ENCODE data around the gene ETV5.

The ETV5 gene

DNA sequence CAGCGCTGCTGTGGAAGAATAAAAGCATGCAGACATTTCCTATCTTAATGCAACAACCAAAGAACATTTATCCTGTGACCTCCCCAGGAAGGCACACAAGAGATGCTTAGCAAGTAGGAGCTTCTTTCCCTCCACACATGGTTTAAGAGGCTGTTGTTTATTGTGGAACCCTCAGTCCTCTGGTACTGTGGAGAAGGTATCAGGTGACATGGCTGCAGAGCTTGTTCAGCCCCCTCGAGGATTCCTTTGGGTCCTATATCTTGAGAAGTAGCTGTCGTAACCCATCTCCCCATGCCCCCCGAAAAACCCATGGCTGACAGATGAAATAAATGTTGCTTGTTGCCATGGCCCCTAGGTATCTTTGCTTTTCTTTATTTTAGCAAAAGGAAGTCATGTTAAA is 20.3 kb upstream of the ETV5 start:
- no peaks in the 10 kb centered on the region for H3K4me1 ChIP-seq (ENCODE audit: control insufficient read depth, low read depth, low read length)
- no peak overlapping the region for H3K4ac ChIP-seq (ENCODE audit: low read depth, low read length)
- no peak for DNase-seq
- no peak overlapping the region for H3K23ac ChIP-seq (ENCODE audit: low read length)
- no peak overlapping the region for H3K4me3 ChIP-seq (ENCODE audit: low read length)
- no peak overlapping the region for H4K8ac ChIP-seq (ENCODE audit: low read depth, low read length)
- WGBS (ENCODE audit: extremely low coverage, insufficient coverage, low lambda C conversion rate), result no CpG with 5 or more reads among the region's 4 CpGs
- no peak overlapping the region for H3K9ac ChIP-seq (ENCODE audit: low read length)
- H2AK5ac ChIP-seq (ENCODE audit: low read length), result no peak overlapping the region
- no peaks in the 10 kb centered on the region for H3K36me3 ChIP-seq (ENCODE audit: control insufficient read depth, insufficient read depth, low read length)
- no peak overlapping the region for H2BK120ac ChIP-seq (ENCODE audit: low read depth, low read length)
- no peaks in the 10 kb centered on the region for H3K79me1 ChIP-seq (ENCODE audit: low read length)
- H3K27me3 ChIP-seq (ENCODE audit: insufficient read depth, low read length, poor library complexity), result no peaks in the 10 kb centered on the region
- no peak overlapping the region for H2BK15ac ChIP-seq (replicated peaks; ENCODE audit: low read depth)
- H4K5ac ChIP-seq (ENCODE audit: low read length), result no peak overlapping the region
- no peak overlapping the region for H2BK5ac ChIP-seq (ENCODE audit: low read length)
- no peaks in the 10 kb centered on the region for H3K79me2 ChIP-seq (ENCODE audit: control insufficient read depth, insufficient read depth, low read length)
- no peak overlapping the region for H3K4me2 ChIP-seq (ENCODE audit: low read length)
- H3K18ac ChIP-seq (ENCODE audit: low read length), result no peak overlapping the region
- no peak overlapping the region for H3K56ac ChIP-seq (ENCODE audit: low read length)
- no peak overlapping the region for H3K27ac ChIP-seq (ENCODE audit: low read depth, low read length)

DNA sequence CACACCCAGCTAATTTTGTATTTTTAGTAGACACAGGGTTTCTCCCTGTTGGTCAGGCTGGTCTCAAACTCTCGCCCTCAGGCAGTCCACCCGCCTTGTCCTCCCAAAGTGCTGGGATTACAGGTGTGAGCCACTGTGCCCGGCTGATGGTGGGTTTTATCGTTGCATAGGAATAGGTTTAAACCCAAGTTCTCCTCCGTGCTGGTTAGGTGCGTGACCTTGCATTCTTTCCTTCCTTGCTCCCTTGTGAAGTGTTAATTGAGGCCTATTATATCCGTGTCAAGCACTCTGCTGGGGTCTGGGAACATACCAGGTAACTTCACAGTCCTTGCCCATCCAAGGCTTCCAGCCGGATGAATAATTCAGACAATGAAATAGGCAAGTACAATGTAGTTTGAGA is 19.3 kb upstream of the ETV5 start:
- no peak overlapping the region for H2BK5ac ChIP-seq (ENCODE audit: low read length)
- no peak overlapping the region for H3K56ac ChIP-seq (ENCODE audit: low read length)
- H3K79me2 ChIP-seq (ENCODE audit: control insufficient read depth, insufficient read depth, low read length), result no peaks in the 10 kb centered on the region
- no peak overlapping the region for H4K5ac ChIP-seq (ENCODE audit: low read length)
- no peak overlapping the region for H2BK120ac ChIP-seq (ENCODE audit: low read depth, low read length)
- DNase-seq, result peak; percentile 48
- H3K27ac ChIP-seq (ENCODE audit: low read depth, low read length), result no peak overlapping the region
- H3K18ac ChIP-seq (ENCODE audit: low read length), result no peak overlapping the region
- H3K9ac ChIP-seq (ENCODE audit: low read length), result no peak overlapping the region
- no peaks in the 10 kb centered on the region for H3K79me1 ChIP-seq (ENCODE audit: low read length)
- H3K4me2 ChIP-seq (ENCODE audit: low read length), result no peak overlapping the region
- H2BK15ac ChIP-seq (replicated peaks; ENCODE audit: low read depth), result no peak overlapping the region
- no peaks in the 10 kb centered on the region for H3K36me3 ChIP-seq (ENCODE audit: control insufficient read depth, insufficient read depth, low read length)
- no peak overlapping the region for H4K8ac ChIP-seq (ENCODE audit: low read depth, low read length)
- no CpG with 5 or more reads among the region's 8 CpGs for WGBS (ENCODE audit: extremely low coverage, insufficient coverage, low lambda C conversion rate)
- no peaks in the 10 kb centered on the region for H3K27me3 ChIP-seq (ENCODE audit: insufficient read depth, low read length, poor library complexity)
- H3K4ac ChIP-seq (ENCODE audit: low read depth, low read length), result no peak overlapping the region
- H3K4me1 ChIP-seq (ENCODE audit: control insufficient read depth, low read depth, low read length), result no peaks in the 10 kb centered on the region
- no peak overlapping the region for H2AK5ac ChIP-seq (ENCODE audit: low read length)
- H3K23ac ChIP-seq (ENCODE audit: low read length), result no peak overlapping the region
- H3K4me3 ChIP-seq (ENCODE audit: low read length), result no peak overlapping the region

DNA sequence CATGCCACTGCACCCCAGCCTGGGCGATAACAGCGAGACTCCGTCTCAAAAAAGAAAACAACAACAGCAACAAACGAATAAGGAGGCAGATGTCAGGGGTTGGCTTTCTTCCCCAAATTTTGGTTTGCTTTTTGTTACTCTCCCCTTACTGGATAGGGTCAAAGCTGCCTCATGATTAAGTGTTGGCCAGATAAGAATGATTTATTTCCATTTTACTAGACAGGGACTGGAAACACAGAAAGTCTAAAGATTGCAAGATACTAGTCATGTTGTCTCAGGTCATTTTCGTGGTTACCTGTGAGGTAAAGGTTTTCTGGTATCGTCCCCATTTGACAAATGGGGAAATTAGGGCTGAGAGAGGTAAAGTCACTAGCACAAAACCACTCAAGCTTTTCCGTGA is 18.6 kb upstream of the ETV5 start:
- Histone ChIP-seq H2BK120ac (ENCODE audit: low read depth, low read length) (no peak overlapping the region), H4K5ac (ENCODE audit: low read length) (no peak overlapping the region), H3K56ac (ENCODE audit: low read length) (no peak overlapping the region), H3K4me2 (ENCODE audit: low read length) (no peak overlapping the region), H2BK15ac (replicated peaks; ENCODE audit: low read depth) (no peak overlapping the region), H3K79me2 (ENCODE audit: control insufficient read depth, insufficient read depth, low read length) (no peaks in the 10 kb centered on the region), H3K36me3 (ENCODE audit: control insufficient read depth, insufficient read depth, low read length) (no peaks in the 10 kb centered on the region), H3K23ac (ENCODE audit: low read length) (no peak overlapping the region), H2BK5ac (ENCODE audit: low read length) (no peak overlapping the region), H3K4ac (ENCODE audit: low read depth, low read length) (no peak overlapping the region), H3K79me1 (ENCODE audit: low read length) (no peaks in the 10 kb centered on the region), H3K18ac (ENCODE audit: low read length) (no peak overlapping the region), H4K8ac (ENCODE audit: low read depth, low read length) (no peak overlapping the region), H3K27ac (ENCODE audit: low read depth, low read length) (no peak overlapping the region), H3K4me1 (ENCODE audit: control insufficient read depth, low read depth, low read length) (no peaks in the 10 kb centered on the region), H3K4me3 (ENCODE audit: low read length) (no peak overlapping the region), H3K27me3 (ENCODE audit: insufficient read depth, low read length, poor library complexity) (no peaks in the 10 kb centered on the region), H3K9ac (ENCODE audit: low read length) (no peak overlapping the region), H2AK5ac (ENCODE audit: low read length) (no peak overlapping the region)
- WGBS (ENCODE audit: extremely low coverage, insufficient coverage, low lambda C conversion rate), result no CpG with 5 or more reads among the region's 7 CpGs
- DNase-seq, result no peak

DNA sequence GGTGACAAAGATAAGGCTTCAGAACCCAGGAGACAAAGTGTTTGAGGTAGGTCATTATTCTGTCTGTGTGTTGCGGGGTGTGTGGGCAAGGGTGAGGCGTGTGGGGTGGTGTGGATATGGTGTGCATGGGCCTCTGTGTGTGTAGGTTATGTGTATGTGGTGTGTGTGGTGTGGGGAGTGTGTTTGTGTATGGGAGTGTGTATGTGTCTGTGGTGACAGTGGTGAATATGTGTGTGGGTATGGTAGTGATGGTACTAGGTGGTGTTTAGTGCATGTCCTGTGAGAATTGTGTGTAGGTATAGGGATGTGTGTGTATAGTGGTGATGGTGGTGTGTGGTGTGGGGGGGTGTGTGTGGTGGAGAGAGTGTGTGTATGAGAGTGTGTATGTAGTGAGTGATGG is 16.2 kb upstream of the ETV5 start:
- Histone ChIP-seq H3K4me1 (ENCODE audit: control insufficient read depth, low read depth, low read length) (no peaks in the 10 kb centered on the region), H2BK120ac (ENCODE audit: low read depth, low read length) (no peak overlapping the region)
- no CpG with 5 or more reads among the region's 2 CpGs for WGBS (ENCODE audit: extremely low coverage, insufficient coverage, low lambda C conversion rate)

DNA sequence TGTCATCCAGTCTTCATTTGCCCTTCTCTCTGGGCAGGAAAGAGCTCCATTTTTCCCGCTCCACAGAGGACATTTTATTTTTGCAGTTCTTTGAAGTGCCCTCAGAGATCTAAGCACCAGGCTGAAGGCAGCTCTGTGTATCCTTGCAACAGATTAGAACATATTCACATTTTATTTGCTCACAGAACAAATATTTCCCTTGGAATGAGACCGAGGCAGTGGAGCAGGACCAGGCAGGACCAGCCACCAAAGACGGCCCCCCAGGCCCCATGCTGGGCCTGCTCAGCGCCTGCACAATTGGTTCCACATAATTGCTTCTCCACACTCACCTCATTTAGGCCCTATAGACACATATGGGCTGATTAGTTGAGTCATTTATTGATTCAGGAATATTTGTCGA is 15.7 kb upstream of the ETV5 start:
- no peak for DNase-seq
- Histone ChIP-seq H3K4me1 (ENCODE audit: control insufficient read depth, low read depth, low read length) (no peaks in the 10 kb centered on the region), H3K4me3 (ENCODE audit: low read length) (no peak overlapping the region), H3K18ac (ENCODE audit: low read length) (no peak overlapping the region), H2BK15ac (replicated peaks; ENCODE audit: low read depth) (no peak overlapping the region), H3K23ac (ENCODE audit: low read length) (no peak overlapping the region), H3K27me3 (ENCODE audit: insufficient read depth, low read length, poor library complexity) (no peaks in the 10 kb centered on the region), H2AK5ac (ENCODE audit: low read length) (no peak overlapping the region), H3K79me1 (ENCODE audit: low read length) (no peaks in the 10 kb centered on the region), H2BK120ac (ENCODE audit: low read depth, low read length) (no peak overlapping the region), H4K8ac (ENCODE audit: low read depth, low read length) (no peak overlapping the region), H3K79me2 (ENCODE audit: control insufficient read depth, insufficient read depth, low read length) (no peaks in the 10 kb centered on the region), H3K4me2 (ENCODE audit: low read length) (no peak overlapping the region), H3K4ac (ENCODE audit: low read depth, low read length) (no peak overlapping the region), H3K9ac (ENCODE audit: low read length) (no peak overlapping the region), H3K36me3 (ENCODE audit: control insufficient read depth, insufficient read depth, low read length) (no peaks in the 10 kb centered on the region), H3K56ac (ENCODE audit: low read length) (no peak overlapping the region), H4K5ac (ENCODE audit: low read length) (no peak overlapping the region), H2BK5ac (ENCODE audit: low read length) (no peak overlapping the region), H3K27ac (ENCODE audit: low read depth, low read length) (no peak overlapping the region)
- no CpG with 5 or more reads among the region's 5 CpGs for WGBS (ENCODE audit: extremely low coverage, insufficient coverage, low lambda C conversion rate)

More for the DNA sequence above, 16.2 kb upstream of the ETV5 start:
- Histone ChIP-seq H3K79me1 (ENCODE audit: low read length) (no peaks in the 10 kb centered on the region), H4K8ac (ENCODE audit: low read depth, low read length) (no peak overlapping the region), H3K27me3 (ENCODE audit: insufficient read depth, low read length, poor library complexity) (no peaks in the 10 kb centered on the region), H3K27ac (ENCODE audit: low read depth, low read length) (no peak overlapping the region), H2BK5ac (ENCODE audit: low read length) (no peak overlapping the region), H3K18ac (ENCODE audit: low read length) (no peak overlapping the region), H3K4me3 (ENCODE audit: low read length) (no peak overlapping the region), H3K4ac (ENCODE audit: low read depth, low read length) (no peak overlapping the region), H3K4me2 (ENCODE audit: low read length) (no peak overlapping the region), H3K79me2 (ENCODE audit: control insufficient read depth, insufficient read depth, low read length) (no peaks in the 10 kb centered on the region), H4K5ac (ENCODE audit: low read length) (no peak overlapping the region), H3K23ac (ENCODE audit: low read length) (no peak overlapping the region), H3K56ac (ENCODE audit: low read length) (peak overlapping the region; percentile 47), H2BK15ac (replicated peaks; ENCODE audit: low read depth) (no peak overlapping the region), H3K36me3 (ENCODE audit: control insufficient read depth, insufficient read depth, low read length) (no peaks in the 10 kb centered on the region), H3K9ac (ENCODE audit: low read length) (no peak overlapping the region), H2AK5ac (ENCODE audit: low read length) (no peak overlapping the region)
- DNase-seq, result no peak

DNA sequence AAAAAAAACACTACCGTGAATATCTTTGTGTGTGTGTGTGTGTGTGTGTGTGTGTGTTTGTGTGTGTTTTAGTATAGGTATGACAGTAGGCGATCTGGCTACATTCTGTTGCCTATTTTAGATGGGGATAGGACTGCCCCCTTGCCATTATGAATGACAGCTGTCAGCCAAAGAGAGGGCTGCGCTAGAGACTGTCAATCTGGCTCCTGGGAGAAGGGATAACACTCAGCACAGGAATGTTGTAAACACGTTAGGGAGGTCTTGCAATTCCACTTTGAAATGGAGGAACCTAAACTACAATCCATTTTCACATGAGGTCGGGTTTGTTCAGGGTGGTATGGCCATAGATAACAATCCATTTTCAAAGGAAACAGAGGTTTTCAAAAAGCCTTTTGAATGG is 14.1 kb upstream of the ETV5 start:
- peak; percentile 26 for DNase-seq
- WGBS (ENCODE audit: extremely low coverage, insufficient coverage, low lambda C conversion rate), result no CpG with 5 or more reads among the region's 5 CpGs

More for the DNA sequence above, 14.1 kb upstream of the ETV5 start:
- no peak overlapping the region for H2BK120ac ChIP-seq (ENCODE audit: low read depth, low read length)
- H3K36me3 ChIP-seq (ENCODE audit: control insufficient read depth, insufficient read depth, low read length), result no peaks in the 10 kb centered on the region
- H3K9ac ChIP-seq (ENCODE audit: low read length), result no peak overlapping the region
- H4K8ac ChIP-seq (ENCODE audit: low read depth, low read length), result no peak overlapping the region
- H3K79me2 ChIP-seq (ENCODE audit: control insufficient read depth, insufficient read depth, low read length), result no peaks in the 10 kb centered on the region
- H3K18ac ChIP-seq (ENCODE audit: low read length), result no peak overlapping the region
- no peak overlapping the region for H3K4me3 ChIP-seq (ENCODE audit: low read length)
- H3K23ac ChIP-seq (ENCODE audit: low read length), result no peak overlapping the region
- no peak overlapping the region for H2AK5ac ChIP-seq (ENCODE audit: low read length)
- no peaks in the 10 kb centered on the region for H3K27me3 ChIP-seq (ENCODE audit: insufficient read depth, low read length, poor library complexity)
- no peaks in the 10 kb centered on the region for H3K4me1 ChIP-seq (ENCODE audit: control insufficient read depth, low read depth, low read length)
- no peaks in the 10 kb centered on the region for H3K79me1 ChIP-seq (ENCODE audit: low read length)
- H2BK15ac ChIP-seq (replicated peaks; ENCODE audit: low read depth), result no peak overlapping the region
- H3K27ac ChIP-seq (ENCODE audit: low read depth, low read length), result no peak overlapping the region
- no peak overlapping the region for H3K4me2 ChIP-seq (ENCODE audit: low read length)
- no peak overlapping the region for H3K56ac ChIP-seq (ENCODE audit: low read length)
- no peak overlapping the region for H2BK5ac ChIP-seq (ENCODE audit: low read length)
- H4K5ac ChIP-seq (ENCODE audit: low read length), result no peak overlapping the region
- H3K4ac ChIP-seq (ENCODE audit: low read depth, low read length), result no peak overlapping the region
